AG04449 (cell line): ENCODE data around the gene ZBTB14.

ENCODE experiments used
- CTCF ChIA-PET: fragments of 350-600 bp; formaldehyde crosslinking; extraction: SDS; loops from one replicate; lab custom pipeline; 2021; ENCODE audit warnings: antibody characterized with exemption; lab: Yijun Ruan, JAX
- POLR2A ChIA-PET: fragments of 400-600, 350-600 bp; formaldehyde crosslinking; extraction: SDS; loops from one replicate; lab custom pipeline; 2020; ENCODE audit warnings: antibody characterized with exemption, inconsistent platforms; lab: Yijun Ruan, JAX
- DNase-seq: peaks from one replicate; pipeline ENCODE4 v3.0.0-alpha.2; 2010; ENCODE audit warnings: low read depth, low spot score
- H3K4me3 ChIP-seq: 2 replicates; pipeline ENCODE4 v1.5.1; 2011; ENCODE audit warnings: low read depth, mild to moderate bottlenecking, control low read depth, low read length
- TF ChIP-seq, protein P1 (sequence below): IDR thresholded peaks from one replicate; pipeline ENCODE4 v1.5.1; 2011; ENCODE audit warnings: mild to moderate bottlenecking, moderate library complexity, low read length, control low read depth, inconsistent platforms; ENCODE audit not compliant: insufficient read depth; ENCODE audit errors: missing control alignments

Gene ZBTB14

DNA sequence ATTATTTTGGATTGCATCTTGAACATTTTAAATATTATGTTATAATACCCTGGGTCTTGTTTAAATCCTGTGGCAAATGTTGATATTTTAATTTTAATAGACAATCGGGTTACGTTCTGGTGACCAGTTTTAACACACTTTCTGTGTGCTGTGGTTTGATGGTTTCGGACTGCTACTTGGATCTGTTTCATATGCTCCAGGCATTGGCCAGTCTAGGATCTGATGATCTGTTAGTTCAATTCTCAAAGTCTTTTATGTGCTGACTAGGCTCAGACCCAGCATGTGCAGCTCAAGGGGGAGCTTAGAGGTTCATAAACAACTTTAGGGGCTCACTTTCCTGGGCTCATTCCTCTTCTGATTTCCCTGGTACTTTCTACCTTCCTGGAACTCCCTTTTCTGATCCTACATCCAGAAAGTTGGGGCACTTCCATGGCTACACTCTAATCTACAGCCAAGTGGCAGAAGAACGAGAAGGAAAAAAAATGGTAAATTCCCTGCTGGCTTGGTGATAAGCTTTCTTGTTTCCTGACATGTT, 5.0 kb upstream of the ZBTB14 start:
- H3K4me3 ChIP-seq = no peak overlapping the region
- TF ChIP-seq, protein P1, sequence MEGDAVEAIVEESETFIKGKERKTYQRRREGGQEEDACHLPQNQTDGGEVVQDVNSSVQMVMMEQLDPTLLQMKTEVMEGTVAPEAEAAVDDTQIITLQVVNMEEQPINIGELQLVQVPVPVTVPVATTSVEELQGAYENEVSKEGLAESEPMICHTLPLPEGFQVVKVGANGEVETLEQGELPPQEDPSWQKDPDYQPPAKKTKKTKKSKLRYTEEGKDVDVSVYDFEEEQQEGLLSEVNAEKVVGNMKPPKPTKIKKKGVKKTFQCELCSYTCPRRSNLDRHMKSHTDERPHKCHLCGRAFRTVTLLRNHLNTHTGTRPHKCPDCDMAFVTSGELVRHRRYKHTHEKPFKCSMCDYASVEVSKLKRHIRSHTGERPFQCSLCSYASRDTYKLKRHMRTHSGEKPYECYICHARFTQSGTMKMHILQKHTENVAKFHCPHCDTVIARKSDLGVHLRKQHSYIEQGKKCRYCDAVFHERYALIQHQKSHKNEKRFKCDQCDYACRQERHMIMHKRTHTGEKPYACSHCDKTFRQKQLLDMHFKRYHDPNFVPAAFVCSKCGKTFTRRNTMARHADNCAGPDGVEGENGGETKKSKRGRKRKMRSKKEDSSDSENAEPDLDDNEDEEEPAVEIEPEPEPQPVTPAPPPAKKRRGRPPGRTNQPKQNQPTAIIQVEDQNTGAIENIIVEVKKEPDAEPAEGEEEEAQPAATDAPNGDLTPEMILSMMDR = no peak
- no peak for DNase-seq
- POLR2A ChIA-PET = no interaction called here
- CTCF ChIA-PET = no interaction called here

DNA sequence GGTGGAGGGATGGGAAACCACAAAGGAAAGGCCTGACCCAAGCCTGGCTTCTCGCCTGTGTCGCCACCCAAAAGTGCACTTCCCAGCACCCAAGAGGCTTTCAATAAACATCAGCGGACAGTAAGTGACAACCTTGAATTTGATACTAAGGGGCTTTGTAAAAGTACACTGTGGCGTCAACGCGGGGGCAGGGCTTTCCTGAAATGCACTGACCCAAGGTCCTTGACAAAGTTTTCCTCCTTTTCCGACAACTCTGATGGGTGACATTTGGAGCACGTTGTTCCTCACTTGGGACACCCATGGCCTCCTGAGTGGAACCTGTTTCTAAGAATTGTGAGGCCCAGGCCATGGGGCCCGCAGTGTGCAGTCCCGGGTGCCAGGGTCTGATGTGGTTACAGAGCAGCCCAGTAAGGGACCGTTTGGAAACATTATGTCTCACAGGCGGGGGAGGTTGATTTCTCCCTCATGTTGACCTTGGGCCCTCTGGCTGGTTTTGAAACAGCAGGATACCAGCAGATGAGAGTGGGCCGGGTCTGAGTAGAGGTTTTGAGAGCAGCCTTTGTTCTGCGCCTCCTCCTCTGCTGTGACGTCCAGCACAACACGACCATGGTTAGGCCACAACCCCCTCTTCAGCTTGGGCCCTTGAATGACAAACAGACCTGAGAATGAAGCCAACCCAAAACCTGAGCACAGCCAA, 2.8 kb upstream of the ZBTB14 start:
- TF ChIP-seq, protein P1 = no peak
- CTCF ChIA-PET = no interaction called here
- POLR2A ChIA-PET = no interaction called here
- no peak for DNase-seq
- no peak overlapping the region for H3K4me3 ChIP-seq

DNA sequence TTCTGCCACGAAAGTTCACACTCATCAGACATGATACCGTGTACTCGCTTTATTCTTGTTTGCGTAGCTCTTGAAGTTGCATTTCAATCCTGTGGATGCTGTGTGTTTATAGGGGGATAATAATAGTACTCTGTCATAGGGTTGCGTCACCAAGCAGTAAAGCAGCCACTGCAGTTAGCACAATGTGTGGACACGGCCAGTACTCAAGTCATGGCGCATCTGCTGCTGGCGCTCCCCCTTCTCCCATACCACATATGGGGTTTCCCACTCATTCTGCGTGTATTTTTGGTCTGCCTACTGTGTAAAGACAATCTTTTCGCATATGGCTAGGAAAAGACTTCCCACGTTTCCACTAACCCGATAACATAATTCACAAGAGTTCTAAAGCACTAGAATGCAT, 2.1 kb upstream of the ZBTB14 start:
- H3K4me3 ChIP-seq = no peak overlapping the region
- CTCF ChIA-PET = interaction anchor here (1.8 kb wide), 1 partner anchor 60 kb away, joined by 10 read pairs; no protein-coding TSS in a partner anchor

DNA sequence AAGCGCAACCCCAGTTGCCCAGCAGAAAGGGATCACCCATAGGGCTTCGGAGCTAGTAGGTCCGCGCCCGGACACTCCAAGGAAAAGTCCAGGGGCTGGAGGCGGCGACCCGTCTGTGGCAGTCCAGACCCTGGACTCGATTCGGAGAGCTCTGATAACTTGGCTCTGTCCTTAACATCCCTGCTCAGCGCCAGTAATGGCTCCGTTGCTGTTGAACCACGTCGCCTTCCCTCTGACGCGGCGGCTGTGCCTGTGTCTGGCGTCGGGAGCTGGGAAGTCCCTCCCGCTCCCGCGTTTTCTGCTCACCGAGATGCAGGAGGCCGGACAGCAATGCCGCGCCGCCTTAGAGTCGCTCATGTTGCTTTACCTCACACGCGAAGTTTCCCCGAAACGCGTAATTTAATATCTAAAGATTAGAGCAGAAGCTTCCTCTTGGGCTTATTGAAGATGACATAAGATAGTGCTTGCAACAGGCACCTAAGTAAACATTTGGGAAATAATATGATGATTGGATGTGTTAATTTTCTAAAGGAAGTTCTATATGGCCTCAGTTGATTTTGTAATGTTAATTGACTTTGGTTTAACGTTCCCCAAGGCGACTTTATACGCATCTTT, 1.3 kb upstream of the ZBTB14 start:
- POLR2A ChIA-PET = interaction anchor here (3.6 kb wide), 1 partner anchor 59 kb away, joined by 31 read pairs; no protein-coding TSS in a partner anchor
- TF ChIP-seq, protein P1 = no peak
- peak overlapping the region; percentile 87 for H3K4me3 ChIP-seq
- CTCF ChIA-PET = interaction anchor here (0.8 to 1.8 kb wide), 2 partner anchors 53 to 59 kb away, joined by 3 to 10 read pairs; no protein-coding TSS in a partner anchor
- DNase-seq = peak; percentile 33

More for the DNA sequence above, 2.1 kb upstream of the ZBTB14 start:
- DNase-seq = no peak
- POLR2A ChIA-PET = interaction anchor here (3.6 kb wide), 1 partner anchor 60 kb away, joined by 31 read pairs; no protein-coding TSS in a partner anchor
- TF ChIP-seq, protein P1 = no peak

DNA sequence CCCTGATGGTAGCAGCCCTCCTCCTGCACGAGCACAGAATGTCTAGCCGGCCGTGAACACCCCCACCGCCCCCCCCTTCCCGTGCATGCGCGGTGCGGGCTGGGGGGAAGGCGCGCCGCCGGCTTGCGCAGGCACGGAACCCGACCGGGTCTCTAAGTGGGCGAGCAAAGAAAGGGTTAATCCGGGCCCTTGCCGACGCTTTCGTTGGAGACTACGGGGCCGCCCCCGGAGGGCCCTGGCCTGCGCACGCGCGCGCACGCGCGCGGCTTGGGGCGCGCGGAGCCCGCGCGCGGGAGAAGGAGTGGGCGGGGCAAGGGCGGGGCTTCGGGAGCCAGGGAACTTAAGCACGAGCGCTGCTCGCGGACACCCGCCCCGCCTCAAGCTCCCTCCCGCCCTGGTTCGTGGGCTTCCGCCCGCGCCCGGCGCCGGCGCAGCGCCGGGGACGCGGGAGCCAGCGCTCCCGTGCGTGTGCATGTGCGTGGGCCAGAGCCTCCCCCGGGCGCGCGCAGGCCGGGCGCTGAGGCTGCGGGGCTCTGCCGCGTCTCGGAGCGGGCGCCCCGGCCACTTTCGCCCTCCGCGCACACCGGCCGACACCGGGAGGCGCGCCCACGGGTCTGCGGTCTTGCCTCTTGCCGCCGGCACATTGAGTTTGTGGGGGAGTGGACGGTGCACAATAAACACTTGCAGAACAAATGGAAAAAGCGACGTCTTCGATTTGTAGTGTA, 617 bp upstream of the ZBTB14 start:
- CTCF ChIA-PET = interaction anchor here (0.8 to 1.8 kb wide), 2 partner anchors 52 to 58 kb away, joined by 3 to 10 read pairs; no protein-coding TSS in a partner anchor
- H3K4me3 ChIP-seq = peak overlapping the region; percentile 87
- TF ChIP-seq, protein P1 = no peak
- POLR2A ChIA-PET = interaction anchor here (3.6 kb wide), 1 partner anchor 59 kb away, joined by 31 read pairs; no protein-coding TSS in a partner anchor
- DNase-seq = peak; percentile 67
